AG09319 (cell line): ENCODE data around the gene CDH23.

ENCODE experiments used
- DNase-seq: peaks from one replicate; pipeline ENCODE4 v3.0.0-alpha.2; 2010; ENCODE audit warnings: low read depth; ENCODE audit errors: extremely low read depth
- CTCF ChIP-seq: IDR thresholded peaks from 2 replicates; pipeline ENCODE4 v1.5.1; 2011; ENCODE audit warnings: low read depth, mild to moderate bottlenecking, inconsistent platforms, low read length, moderate library complexity

CDH23 gene

GRCh38 chr10:71423901-71424300 lies 27.2 kb downstream of the CDH23 start:
- no peak for DNase-seq
- TF ChIP-seq CTCF = no peak

- no peak for TF ChIP-seq CTCF
- no peak for DNase-seq
These were observed 27.9 kb downstream of the CDH23 start for GRCh38 chr10:71424496-71425194.

- DNase-seq = no peak
- TF ChIP-seq CTCF = no peak
These were observed 29.4 kb downstream of the CDH23 start for GRCh38 chr10:71426058-71426605.

- DNase-seq = no peak
- TF ChIP-seq CTCF = no peak
These were observed 30.5 kb downstream of the CDH23 start for GRCh38 chr10:71427246-71427645.

GRCh38 chr10:71429304-71429703 lies 32.6 kb downstream of the CDH23 start:
- TF ChIP-seq CTCF = no peak
- no peak for DNase-seq

- TF ChIP-seq CTCF = no peak
- no peak for DNase-seq
These were observed 33.2 kb downstream of the CDH23 start for GRCh38 chr10:71429929-71430328.

- DNase-seq = no peak
- TF ChIP-seq CTCF = no peak
These were observed 34.8 kb downstream of the CDH23 start for GRCh38 chr10:71431239-71432100.
